ENCODE measurements around the gene BAHD1. TPM values are rescaled to one million over a fixed set of nuclear protein-coding genes. Genes with fewer than 3 reads are reported as not detected.

The BAHD1 gene
- total RNA-seq: 10 to 100 TPM; 15.4 to 17.8 (median 16.9) TPM
- polyA plus RNA-seq: 11.6 TPM
- long read RNA-seq, donor 1, full-length matches to known transcripts: 5 of 27 reads
- long read RNA-seq, donor 1, partial matches to known transcripts: 13 of 27 reads
- long read RNA-seq, donor 1, other reads (novel, unspliced or antisense): 9 of 27 reads
- long read RNA-seq, donor 2, full-length matches to known transcripts: 3 of 17 reads
- long read RNA-seq, donor 2, partial matches to known transcripts: 11 of 17 reads
- long read RNA-seq, donor 2, other reads (novel, unspliced or antisense): 3 of 17 reads
- long read RNA-seq, donor 3, full-length matches to known transcripts: 11 of 52 reads
- long read RNA-seq, donor 3, partial matches to known transcripts: 18 of 52 reads
- long read RNA-seq, donor 3, other reads (novel, unspliced or antisense): 23 of 52 reads
- long read RNA-seq, donor 4, full-length matches to known transcripts: 1 of 9 reads
- long read RNA-seq, donor 4, partial matches to known transcripts: 3 of 9 reads
- long read RNA-seq, donor 4, other reads (novel, unspliced or antisense): 5 of 9 reads

DNA sequence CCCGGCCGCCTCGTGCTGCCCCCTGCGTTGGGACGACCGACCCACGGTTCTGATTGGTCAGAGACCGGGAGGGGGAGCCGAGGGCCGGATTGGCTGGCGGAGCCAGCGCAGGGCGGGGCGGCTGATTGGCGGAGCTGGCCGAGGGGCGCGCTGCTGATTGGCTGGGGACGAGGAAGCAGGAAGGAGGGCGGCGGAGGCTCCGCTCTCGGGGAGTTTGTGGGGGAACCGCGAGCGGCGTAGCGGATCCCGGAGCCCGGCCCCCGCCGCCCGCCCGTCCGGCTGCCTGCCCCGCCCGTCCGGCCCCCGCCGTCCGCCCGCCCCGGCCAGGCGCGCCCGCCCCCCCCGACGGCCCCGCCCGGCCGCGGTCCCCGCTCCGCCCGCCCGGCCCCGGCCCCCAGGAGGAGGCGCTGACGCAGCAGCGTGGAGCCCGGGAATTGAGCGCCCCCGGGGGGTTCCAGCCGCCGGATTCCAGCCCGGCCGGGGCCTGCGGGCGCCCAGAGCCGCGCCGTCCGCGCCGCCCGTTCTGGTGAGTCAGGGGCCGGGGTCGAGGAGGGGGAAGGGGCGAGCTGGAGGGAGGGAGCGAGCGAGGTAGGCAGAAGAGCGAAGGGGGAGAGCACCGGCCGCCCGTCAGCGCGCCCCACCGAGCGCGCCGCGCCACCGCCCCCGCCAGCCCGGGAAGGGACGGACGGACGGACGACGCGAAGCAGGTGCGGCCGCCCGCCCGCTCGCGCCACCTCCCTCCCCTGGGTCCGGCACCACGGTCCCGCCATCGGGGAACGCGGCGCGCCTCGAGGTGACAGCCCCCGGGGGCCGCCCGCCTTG, at the start of gene BAHD1:
TSS of gene BAHD1 (plus strand) at position 211 of the 822 bp plus-strand sequence. CDS start 17,512 bp downstream, outside the sequence.
- intact Hi-C loops (cut with DNase I): loop anchor here in 1 of 4 donors (10.0 kb wide), 1 partner anchor 64 kb away; no protein-coding TSS in a partner anchor
- under 1% methylated on average over 115 of the region's 119 CpGs for WGBS
- Histone ChIP-seq H3K4me3 (ENCODE audit: low read length) (peak within 1 kb of the TSS; percentile 98), H3K27me3 (ENCODE audit: control insufficient read depth, insufficient read depth) (no peaks in the 10 kb centered on the region), H3K27ac (ENCODE audit: low read length) (peak within 1 kb of the TSS; percentile 53), H3K4me1 (ENCODE audit: control insufficient read depth, insufficient read depth, low read length) (peaks cover 10% of the 10 kb centered on the region), H3K9me3 (ENCODE audit: control insufficient read depth, low read length) (no peaks in the 10 kb centered on the region)
- peak; percentile 94 for ATAC-seq
- peak; percentile 98 to 99 (median 99) for DNase-seq

DNA sequence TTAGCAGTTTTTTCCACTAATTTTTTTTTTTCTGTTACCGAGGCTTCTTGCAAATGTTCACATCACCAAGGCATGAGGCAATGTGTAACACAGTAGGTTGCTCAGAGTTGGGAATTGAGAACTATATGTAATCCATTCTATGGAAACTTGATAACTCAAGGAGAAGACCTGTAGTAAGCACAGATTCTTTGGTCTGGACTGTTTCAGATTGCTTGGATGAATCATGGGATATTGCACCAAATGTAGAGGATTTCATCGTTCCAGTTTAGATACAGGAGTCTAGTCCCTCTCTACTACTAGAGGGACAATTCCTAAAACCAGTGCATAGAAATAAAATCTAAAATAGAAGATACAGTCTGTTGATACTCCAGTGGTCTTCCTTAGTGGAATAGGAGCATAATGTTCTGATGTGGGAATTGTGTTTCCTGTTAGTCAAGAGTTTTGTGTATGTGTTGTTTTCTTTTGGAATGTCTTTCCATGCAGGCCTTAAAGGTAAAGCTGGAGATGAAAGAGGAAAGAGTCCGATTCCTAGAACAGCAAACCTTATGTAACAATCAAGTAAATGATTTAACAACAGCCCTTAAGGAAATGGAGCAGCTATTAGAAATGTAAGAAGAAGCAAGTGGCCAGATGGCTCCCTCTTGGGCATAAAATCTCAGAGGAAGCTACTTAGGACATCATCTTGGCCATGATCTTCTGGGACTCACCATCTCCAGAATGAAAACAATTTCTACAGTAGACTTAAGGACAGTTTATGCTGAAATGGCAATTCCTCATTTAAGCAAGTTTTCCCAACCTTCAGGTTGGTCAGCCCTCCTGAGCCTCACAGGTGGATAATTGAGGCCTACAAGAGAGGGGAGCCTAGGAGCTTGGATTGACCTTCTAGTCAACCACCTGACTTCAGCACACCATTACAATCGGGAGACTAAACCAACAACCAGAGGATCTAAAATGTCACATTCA, 47.5 kb upstream of the BAHD1 start:
- DNase-seq (no peak), ATAC-seq (no peak)
- Histone ChIP-seq H3K4me1 (ENCODE audit: control insufficient read depth, insufficient read depth, low read length) (peaks cover 2% of the 10 kb centered on the region), H3K9me3 (ENCODE audit: control insufficient read depth, low read length) (no peaks in the 10 kb centered on the region), H3K27me3 (ENCODE audit: control insufficient read depth, insufficient read depth) (no peaks in the 10 kb centered on the region), H3K4me3 (ENCODE audit: low read length) (no peak overlapping the region), H3K27ac (ENCODE audit: low read length) (no peak overlapping the region)
- intact Hi-C loops (cut with DNase I): loop anchor here in 1 of 4 donors (2.0 kb wide), 1 partner anchor 18 kb away; no protein-coding TSS in a partner anchor
- WGBS: 91% methylated on average over 4 of the region's 4 CpGs

- Histone ChIP-seq H3K27me3 (ENCODE audit: control insufficient read depth, insufficient read depth) (no peaks in the 10 kb centered on the region), H3K9me3 (ENCODE audit: control insufficient read depth, low read length) (no peaks in the 10 kb centered on the region), H3K27ac (ENCODE audit: low read length) (no peak overlapping the region), H3K4me3 (ENCODE audit: low read length) (no peak overlapping the region), H3K4me1 (ENCODE audit: control insufficient read depth, insufficient read depth, low read length) (no peaks in the 10 kb centered on the region)
- intact Hi-C loops (cut with DNase I): no loop called here
- 81% methylated on average over 8 of the region's 8 CpGs for WGBS
- ATAC-seq: no peak
- DNase-seq: no peak
Measured at GRCh38 chr15:40397688-40398412, 42.9 kb upstream of the BAHD1 start.

- DNase-seq (no peak), ATAC-seq (peak; percentile 40 to 42)
- WGBS: 72% methylated on average over 4 of the region's 4 CpGs
- Histone ChIP-seq H3K4me1 (ENCODE audit: control insufficient read depth, insufficient read depth, low read length) (no peaks in the 10 kb centered on the region), H3K27me3 (ENCODE audit: control insufficient read depth, insufficient read depth) (no peaks in the 10 kb centered on the region), H3K27ac (ENCODE audit: low read length) (no peak overlapping the region), H3K4me3 (ENCODE audit: low read length) (no peak overlapping the region), H3K9me3 (ENCODE audit: control insufficient read depth, low read length) (no peaks in the 10 kb centered on the region)
- intact Hi-C loops (cut with DNase I): no loop called here
Measured at GRCh38 chr15:40398413-40398873, 42.3 kb upstream of the BAHD1 start.

- no peak for ATAC-seq
- H3K27ac ChIP-seq (ENCODE audit: low read length): no peak overlapping the region
- no peaks in the 10 kb centered on the region for H3K9me3 ChIP-seq (ENCODE audit: control insufficient read depth, low read length)
- H3K4me1 ChIP-seq (ENCODE audit: control insufficient read depth, insufficient read depth, low read length): no peaks in the 10 kb centered on the region
- no peaks in the 10 kb centered on the region for H3K27me3 ChIP-seq (ENCODE audit: control insufficient read depth, insufficient read depth)
- 80% methylated on average over 7 of the region's 7 CpGs for WGBS
- no peak overlapping the region for H3K4me3 ChIP-seq (ENCODE audit: low read length)
- no peak for DNase-seq
- intact Hi-C loops (cut with DNase I): no loop called here
Measured at GRCh38 chr15:40399370-40399769, 41.4 kb upstream of the BAHD1 start.

DNA sequence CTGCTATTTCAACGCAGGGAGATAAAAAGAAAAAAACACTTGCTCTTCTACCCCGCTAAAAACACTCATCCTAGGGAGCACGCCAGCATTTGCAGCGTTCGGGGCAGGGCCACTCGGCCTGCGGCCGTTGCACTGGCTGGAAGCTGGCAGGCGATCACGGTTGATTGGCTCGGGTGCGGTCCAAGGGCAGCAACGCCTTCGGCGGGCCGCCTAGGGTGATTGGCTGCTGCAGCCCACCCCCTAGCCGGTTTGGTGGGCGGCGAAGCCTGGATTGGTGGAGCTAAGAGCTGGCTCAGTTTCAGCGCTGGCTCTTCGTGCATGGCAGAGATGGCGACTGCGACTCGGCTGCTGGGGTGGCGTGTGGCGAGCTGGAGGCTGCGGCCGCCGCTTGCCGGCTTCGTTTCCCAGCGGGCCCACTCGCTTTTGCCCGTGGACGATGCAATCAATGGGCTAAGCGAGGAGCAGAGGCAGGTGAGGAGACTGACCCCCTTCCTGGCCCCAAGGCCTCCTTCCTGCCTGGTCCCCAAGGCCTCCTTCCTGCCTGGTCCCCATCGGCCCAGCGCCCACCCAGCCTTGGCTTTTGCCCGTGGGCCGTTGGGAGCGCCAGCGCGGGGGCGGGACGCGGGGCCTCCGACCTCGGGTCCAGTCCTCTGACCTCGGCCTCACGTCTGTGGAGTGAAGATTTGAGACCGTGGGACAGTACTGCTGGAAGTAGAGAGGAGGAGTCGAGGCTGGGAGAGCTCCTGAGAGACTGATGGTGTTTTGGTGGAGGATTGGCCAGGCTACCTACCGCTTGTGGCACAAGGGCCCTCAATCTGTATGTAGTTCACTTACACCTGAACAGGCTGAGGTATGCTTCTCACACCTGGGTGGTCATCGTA, 35.0 kb upstream of the BAHD1 start, which contains the start of gene IVD:
TSS of gene IVD (plus strand) at position 295 of the 881 bp plus-strand sequence. CDS start at position 328, 33 bp downstream.
- Histone ChIP-seq H3K27ac (ENCODE audit: low read length) (peak within 1 kb of the TSS; percentile 59), H3K4me3 (ENCODE audit: low read length) (peak within 1 kb of the TSS; percentile 67), H3K9me3 (ENCODE audit: control insufficient read depth, low read length) (no peaks in the 10 kb centered on the region), H3K4me1 (ENCODE audit: control insufficient read depth, insufficient read depth, low read length) (peaks cover 2% of the 10 kb centered on the region), H3K27me3 (ENCODE audit: control insufficient read depth, insufficient read depth) (no peaks in the 10 kb centered on the region)
- WGBS: 2% methylated on average over 54 of the region's 54 CpGs
- intact Hi-C loops (cut with DNase I): no loop called here
- ATAC-seq (peak; percentile 100), DNase-seq (peak; percentile 97 to 99 (median 99))

DNA sequence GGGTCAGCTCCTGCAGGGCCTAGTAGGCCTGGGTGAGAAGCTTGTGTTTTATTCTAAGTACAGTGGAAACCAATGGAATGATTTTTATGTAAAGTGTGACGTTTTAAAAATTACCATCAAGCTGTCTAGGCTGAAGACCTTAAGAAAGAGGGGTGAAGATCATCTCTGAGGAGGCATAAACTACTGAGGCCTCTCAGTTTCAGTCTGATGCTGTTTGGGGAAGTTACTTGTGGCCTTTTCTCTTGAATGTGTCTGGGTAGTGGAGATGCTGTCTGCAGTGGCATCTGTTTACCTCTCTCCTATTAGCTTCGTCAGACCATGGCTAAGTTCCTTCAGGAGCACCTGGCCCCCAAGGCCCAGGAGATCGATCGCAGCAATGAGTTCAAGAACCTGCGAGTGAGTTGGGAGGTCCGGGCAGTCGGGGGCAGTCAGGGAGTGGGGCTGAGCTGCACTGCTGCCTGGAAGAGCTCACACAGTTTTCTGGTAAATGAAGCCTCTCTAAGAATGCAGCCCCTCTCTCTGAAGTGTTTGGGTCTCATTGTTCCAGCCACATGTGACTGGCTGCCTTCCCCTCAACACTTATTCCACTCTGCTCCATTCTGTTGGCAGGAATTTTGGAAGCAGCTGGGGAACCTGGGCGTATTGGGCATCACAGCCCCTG, 33.3 kb upstream of the BAHD1 start:
- no peak for ATAC-seq
- peaks cover 2% of the 10 kb centered on the region for H3K4me1 ChIP-seq (ENCODE audit: control insufficient read depth, insufficient read depth, low read length)
- no peak overlapping the region for H3K27ac ChIP-seq (ENCODE audit: low read length)
- H3K9me3 ChIP-seq (ENCODE audit: control insufficient read depth, low read length): no peaks in the 10 kb centered on the region
- intact Hi-C loops (cut with DNase I): no loop called here
- H3K4me3 ChIP-seq (ENCODE audit: low read length): no peak overlapping the region
- no peak for DNase-seq
- WGBS: 77% methylated on average over 8 of the region's 8 CpGs
- no peaks in the 10 kb centered on the region for H3K27me3 ChIP-seq (ENCODE audit: control insufficient read depth, insufficient read depth)

DNA sequence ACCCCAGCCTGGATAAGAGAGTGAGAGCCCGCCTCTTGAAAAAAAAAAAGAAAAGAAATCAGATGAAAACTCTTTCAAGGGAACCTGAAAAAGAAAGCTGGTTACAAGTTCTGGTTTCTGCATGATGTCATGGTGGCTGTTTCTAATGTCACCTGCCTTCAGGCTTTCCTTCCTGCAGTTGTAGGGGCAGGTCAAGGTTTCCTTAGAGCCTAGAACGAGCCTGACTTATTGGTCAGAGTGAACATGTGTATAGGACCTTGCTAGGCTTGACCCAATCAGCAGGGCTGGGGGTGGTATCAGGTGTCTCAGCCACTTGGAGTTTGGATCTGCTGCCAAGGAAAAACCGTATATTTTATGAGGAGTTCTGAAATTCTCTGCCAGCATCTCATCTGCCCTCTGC, 31.4 kb upstream of the BAHD1 start:
- H3K4me1 ChIP-seq (ENCODE audit: control insufficient read depth, insufficient read depth, low read length): peaks cover 2% of the 10 kb centered on the region
- intact Hi-C loops (cut with DNase I): no loop called here
- ATAC-seq (no peak), DNase-seq (no peak)
- H3K27me3 ChIP-seq (ENCODE audit: control insufficient read depth, insufficient read depth): no peaks in the 10 kb centered on the region
- no peak overlapping the region for H3K4me3 ChIP-seq (ENCODE audit: low read length)
- WGBS: 77% methylated on average over 3 of the region's 3 CpGs
- no peak overlapping the region for H3K27ac ChIP-seq (ENCODE audit: low read length)
- no peaks in the 10 kb centered on the region for H3K9me3 ChIP-seq (ENCODE audit: control insufficient read depth, low read length)
